Sigmoid colon (tissue), 4 donors: ENCODE data around the gene BMX.

ENCODE experiments used
- CTCF ChIP-seq, 4 experiments: fragments of 450-650 bp in 3 of 4; fragments of 200-600 bp in 1 of 4; IDR thresholded peaks; one replicate each; pipeline ENCODE4 v1.5.1; 2016 to 2019; ENCODE audit warnings: antibody characterized with exemption in 4 of 4, mild to moderate bottlenecking in 3 of 4, moderate library complexity in 2 of 4
- EP300 ChIP-seq, 4 donors: sonication (generic); formaldehyde crosslinking; IDR thresholded peaks; one replicate each; pipeline ENCODE4 v1.6.1; 2017; ENCODE audit warnings: antibody characterized with exemption in 4 of 4
- POLR2A ChIP-seq, 2 donors: fragments of 450-650 bp; IDR thresholded peaks; one replicate each; pipeline ENCODE4 v1.6.1; 2016; ENCODE audit warnings: antibody characterized with exemption in 2 of 2, mild to moderate bottlenecking in 2 of 2, moderate library complexity in 2 of 2
- POLR2AphosphoS5 ChIP-seq, 4 donors: sonication (generic); formaldehyde crosslinking; IDR thresholded peaks; one replicate each; pipeline ENCODE4 v1.6.1; 2017; ENCODE audit warnings: antibody characterized with exemption in 4 of 4

- TF ChIP-seq CTCF (IDR thresholded peaks at IDR 0.05) (no peak), POLR2A (IDR thresholded peaks at IDR 0.05) (no peak), POLR2AphosphoS5 (IDR thresholded peaks at IDR 0.05) (no peak), EP300 (IDR thresholded peaks at IDR 0.05) (no peak)
These were observed 73.4 kb downstream of the BMX start for GRCh38 chrX:15574017-15574416.
